ENCODE data around the gene PACSIN2. TPM values are rescaled to one million over a fixed set of nuclear protein-coding genes. Genes with fewer than 3 reads are reported as not detected.

Gene PACSIN2
- total RNA-seq, 4 donors from 2014 or later, result 75.4 to 90.1 (median 87.9) TPM

DNA sequence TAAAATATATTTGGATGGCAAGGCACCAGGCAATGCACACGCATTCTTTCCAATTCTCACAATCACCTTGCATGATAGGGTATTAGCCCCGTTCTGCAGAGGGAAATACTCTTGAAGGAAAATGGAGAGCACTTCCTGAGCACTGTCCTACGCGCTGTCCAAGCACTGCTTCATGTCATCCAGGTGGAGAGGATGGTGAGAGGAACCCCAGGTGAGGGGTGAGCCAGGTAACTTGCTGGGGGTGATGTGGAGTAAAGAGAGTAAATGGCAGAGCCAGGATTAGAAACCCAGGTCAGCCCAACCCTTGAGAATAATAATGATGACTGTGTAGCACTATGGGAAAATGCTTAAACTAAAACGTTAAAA lies 711 bp upstream of the PACSIN2 start:
- WGBS, 2 donors, result 20 to 32% methylated on average over 5 of the region's 5 CpGs
- TF ChIP-seq, protein P1, sequence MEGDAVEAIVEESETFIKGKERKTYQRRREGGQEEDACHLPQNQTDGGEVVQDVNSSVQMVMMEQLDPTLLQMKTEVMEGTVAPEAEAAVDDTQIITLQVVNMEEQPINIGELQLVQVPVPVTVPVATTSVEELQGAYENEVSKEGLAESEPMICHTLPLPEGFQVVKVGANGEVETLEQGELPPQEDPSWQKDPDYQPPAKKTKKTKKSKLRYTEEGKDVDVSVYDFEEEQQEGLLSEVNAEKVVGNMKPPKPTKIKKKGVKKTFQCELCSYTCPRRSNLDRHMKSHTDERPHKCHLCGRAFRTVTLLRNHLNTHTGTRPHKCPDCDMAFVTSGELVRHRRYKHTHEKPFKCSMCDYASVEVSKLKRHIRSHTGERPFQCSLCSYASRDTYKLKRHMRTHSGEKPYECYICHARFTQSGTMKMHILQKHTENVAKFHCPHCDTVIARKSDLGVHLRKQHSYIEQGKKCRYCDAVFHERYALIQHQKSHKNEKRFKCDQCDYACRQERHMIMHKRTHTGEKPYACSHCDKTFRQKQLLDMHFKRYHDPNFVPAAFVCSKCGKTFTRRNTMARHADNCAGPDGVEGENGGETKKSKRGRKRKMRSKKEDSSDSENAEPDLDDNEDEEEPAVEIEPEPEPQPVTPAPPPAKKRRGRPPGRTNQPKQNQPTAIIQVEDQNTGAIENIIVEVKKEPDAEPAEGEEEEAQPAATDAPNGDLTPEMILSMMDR (IDR thresholded peaks at IDR 0.05), result no peak
- TF ChIP-seq POLR2A (IDR thresholded peaks at IDR 0.05), result no peak
- Histone ChIP-seq H3K4me1 (peaks cover 43 to 51% of the 10 kb centered on the region in 2 donors), H3K4me3 (replicated peaks in 1 of 3) (peak overlapping the region in 1 of 3 donors; percentile 34), H3K9me3 (no peaks in the 10 kb centered on the region), H3K27ac (peak overlapping the region in 2 of 3 donors; percentile 96 to 97), H3K36me3 (no peaks in the 10 kb centered on the region), H3K27me3 (no peaks in the 10 kb centered on the region)
- intact Hi-C loops (cut with DNase I), result no loop called here
- DNase-seq, result no peak

DNA sequence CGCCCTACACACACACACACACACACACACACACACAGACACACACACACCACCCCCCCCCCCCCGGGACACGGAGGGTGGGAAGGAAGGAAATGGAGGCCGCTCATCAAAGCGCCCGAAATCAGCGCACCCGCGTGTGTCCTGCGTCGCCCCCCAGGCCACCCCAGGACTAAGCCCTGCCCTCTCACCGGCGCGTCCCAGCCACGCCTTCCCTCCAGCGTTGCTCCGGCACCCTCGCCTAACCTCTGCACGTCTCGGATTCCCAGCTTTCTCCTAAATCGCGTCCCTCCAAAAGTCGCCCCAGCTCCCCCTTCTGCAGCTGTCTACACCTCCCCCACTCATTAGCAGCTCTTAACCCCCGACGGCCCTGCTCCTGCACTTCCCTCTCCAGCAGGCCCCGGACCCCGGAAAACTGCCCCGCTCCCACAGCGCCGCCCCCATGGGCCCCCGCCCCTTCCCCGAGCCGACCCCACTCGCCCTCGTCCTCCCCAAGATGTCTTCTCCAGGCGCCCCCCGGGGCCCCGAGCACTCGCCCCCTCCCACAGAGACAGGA lies 557 bp downstream of the PACSIN2 start:
- WGBS, 2 donors, result 0 to 1% methylated on average over 29 to 30 of the region's 39 CpGs
- peak; percentile 57 to 66 for DNase-seq
- peaks cover 49 to 54% of the 10 kb centered on the region in 2 donors for H3K4me1 ChIP-seq
- intact Hi-C loops (cut with DNase I), result no loop called here
- H3K4me3 ChIP-seq (replicated peaks in 1 of 3), result peak overlapping the region; percentile 35 to 86 (median 66)
- H3K27me3 ChIP-seq, result no peaks in the 10 kb centered on the region
- peak overlapping the region; percentile 37 to 97 (median 81) for H3K27ac ChIP-seq
- H3K36me3 ChIP-seq, result no peaks in the 10 kb centered on the region
- no peaks in the 10 kb centered on the region for H3K9me3 ChIP-seq
- TF ChIP-seq, protein P1 (IDR thresholded peaks at IDR 0.05), result no peak
- no peak for TF ChIP-seq POLR2A (IDR thresholded peaks at IDR 0.05)

DNA sequence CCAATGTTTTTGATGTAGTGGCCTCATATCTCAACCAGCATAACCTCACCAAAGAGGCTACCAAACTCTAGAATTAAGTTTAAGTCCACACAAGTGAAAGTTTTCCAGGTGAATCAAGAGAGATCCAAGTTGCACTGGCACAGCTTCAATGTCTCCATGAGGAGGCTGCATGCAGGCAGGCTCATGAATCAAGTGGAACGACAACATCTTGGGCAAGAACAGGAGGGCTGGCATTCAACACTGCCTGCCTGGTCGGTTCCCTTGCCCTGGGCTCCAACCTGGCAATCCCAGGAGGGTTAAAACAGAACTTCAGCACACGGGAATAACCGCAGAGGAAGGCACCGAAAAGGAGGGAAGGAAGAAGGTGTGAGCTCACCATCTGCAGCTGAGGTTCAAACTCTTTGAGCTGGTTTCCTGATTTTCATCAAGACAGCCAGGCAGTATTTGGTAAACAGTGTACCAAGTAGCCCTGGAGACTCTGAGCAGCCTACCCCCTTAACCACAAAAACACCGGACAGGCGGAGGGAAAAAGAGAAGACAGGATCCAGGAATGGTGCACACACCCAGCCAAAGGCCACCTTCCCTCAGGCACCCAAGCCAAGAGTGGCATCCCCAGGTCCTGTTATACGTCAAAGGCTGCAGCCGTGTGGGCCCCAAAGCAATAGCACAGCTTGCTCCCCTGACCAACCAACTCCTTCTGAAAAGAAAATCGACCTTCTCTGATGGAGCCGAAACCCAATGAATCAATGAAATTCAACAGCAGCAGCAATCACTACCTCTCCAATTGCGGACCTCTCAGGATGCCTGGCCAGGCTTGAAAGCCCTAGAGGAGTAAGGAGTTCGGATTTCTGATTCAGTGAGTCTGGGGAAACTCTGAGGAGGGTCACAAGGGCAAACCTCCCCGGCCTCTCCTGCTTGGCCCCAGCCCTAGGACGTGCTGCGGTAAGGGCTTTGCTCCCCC lies 1.3 kb downstream of the PACSIN2 start:
- WGBS, 2 donors, result 23 to 29% methylated on average over 11 to 16 of the region's 16 CpGs
- H3K4me3 ChIP-seq (replicated peaks in 1 of 3), result peak overlapping the region in 2 of 3 donors; percentile 35 to 86
- H3K27me3 ChIP-seq, result no peaks in the 10 kb centered on the region
- peaks cover 50 to 57% of the 10 kb centered on the region in 2 donors for H3K4me1 ChIP-seq
- DNase-seq, result peak; percentile 35 to 40
- intact Hi-C loops (cut with DNase I), result no loop called here
- no peaks in the 10 kb centered on the region for H3K36me3 ChIP-seq
- TF ChIP-seq, protein P1 (IDR thresholded peaks at IDR 0.05), result no peak
- TF ChIP-seq POLR2A (IDR thresholded peaks at IDR 0.05), result no peak
- H3K27ac ChIP-seq, result peak overlapping the region in 2 of 3 donors; percentile 81 to 97
- H3K9me3 ChIP-seq, result no peaks in the 10 kb centered on the region

DNA sequence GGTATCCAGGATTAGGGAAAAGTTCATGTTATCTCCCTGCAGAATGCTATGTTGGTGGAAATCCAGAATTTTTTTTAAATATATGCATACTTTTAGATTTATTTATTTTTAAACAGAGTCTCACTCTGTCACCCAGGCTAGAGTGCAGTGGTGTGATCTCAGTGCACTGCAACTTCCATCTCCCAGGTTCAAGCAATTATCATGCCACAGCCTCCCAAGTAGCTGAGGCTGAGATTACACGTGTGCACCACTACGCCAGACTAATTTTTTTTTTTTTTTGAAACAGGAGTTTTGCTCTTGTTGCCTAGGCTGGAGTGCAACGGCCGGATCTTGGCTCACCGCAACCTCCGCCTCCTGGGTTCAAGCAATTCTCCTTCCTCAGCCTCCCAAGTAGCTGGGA lies 2.6 kb downstream of the PACSIN2 start:
- WGBS, 2 donors, result 92 to 93% methylated on average over 6 of the region's 6 CpGs
- Histone ChIP-seq H3K27ac (no peak overlapping the region), H3K9me3 (no peaks in the 10 kb centered on the region), H3K4me1 (peaks cover 50 to 56% of the 10 kb centered on the region in 2 donors), H3K36me3 (no peaks in the 10 kb centered on the region), H3K4me3 (replicated peaks in 1 of 3) (no peak overlapping the region), H3K27me3 (no peaks in the 10 kb centered on the region)
- intact Hi-C loops (cut with DNase I), result no loop called here
- DNase-seq, result no peak
- TF ChIP-seq, protein P1 (IDR thresholded peaks at IDR 0.05), result no peak
- no peak for TF ChIP-seq POLR2A (IDR thresholded peaks at IDR 0.05)

DNA sequence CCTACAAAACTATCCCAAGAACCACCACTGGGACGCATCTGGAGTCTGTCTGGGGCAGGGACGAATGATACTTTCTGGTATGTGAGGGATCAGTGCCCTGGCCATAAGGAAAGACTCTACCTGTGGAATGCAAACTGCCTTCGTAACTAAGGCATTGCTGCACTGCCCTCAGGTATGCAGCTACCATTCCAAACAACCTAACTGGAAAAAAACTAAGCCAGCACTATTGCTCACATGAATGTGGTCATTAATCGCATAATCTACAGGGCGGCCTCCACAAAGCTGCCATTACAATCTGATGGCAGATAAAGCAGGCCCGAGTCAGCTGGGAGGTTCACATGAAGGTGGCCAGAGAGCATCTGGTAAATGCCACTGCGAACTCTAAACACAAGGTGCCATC lies 3.9 kb downstream of the PACSIN2 start:
- peak in 1 of 2 donors; percentile 22 for TF ChIP-seq POLR2A (IDR thresholded peaks at IDR 0.05)
- TF ChIP-seq, protein P1 (IDR thresholded peaks at IDR 0.05), result peak in 1 of 6 experiments; percentile 20
- Histone ChIP-seq H3K36me3 (no peaks in the 10 kb centered on the region), H3K4me1 (peaks cover 54 to 61% of the 10 kb centered on the region in 2 donors), H3K27ac (peak overlapping the region in 2 of 3 donors; percentile 53 to 76), H3K4me3 (replicated peaks in 1 of 3) (no peak overlapping the region), H3K27me3 (no peaks in the 10 kb centered on the region), H3K9me3 (no peaks in the 10 kb centered on the region)
- intact Hi-C loops (cut with DNase I), result no loop called here
- no peak for DNase-seq
- whole genome bisulfite sequencing, 2 donors, result 72 to 78% methylated on average over 7 of the region's 7 CpGs

All from thyroid gland (tissue), 4 donors.